Hepatocyte (in vitro differentiated cells): ENCODE results near the gene HIVEP1.

Experiments used
- CTCF ChIP-seq: fragments of 200-600 bp; sonication (generic); IDR thresholded peaks from 2 replicates; pipeline ENCODE4 v1.5.1; 2016; ENCODE audit warnings: antibody characterized with exemption, mild to moderate bottlenecking; ENCODE audit not compliant: poor library complexity
- EZH2 ChIP-seq: fragments of 200-600 bp; sonication (generic); IDR thresholded peaks from 2 replicates; pipeline ENCODE4 v1.6.1; 2016; ENCODE audit warnings: antibody characterized with exemption, mild to moderate bottlenecking, borderline replicate concordance
- EZH2phosphoT487 ChIP-seq: fragments of 200-600 bp; sonication (generic); IDR thresholded peaks from one replicate; pipeline ENCODE4 v1.6.1; 2018; ENCODE audit warnings: antibody characterized with exemption, mild to moderate bottlenecking, low read depth, moderate library complexity; ENCODE audit not compliant: unreplicated experiment, severe bottlenecking

- TF ChIP-seq CTCF: no peak
- no peak for TF ChIP-seq EZH2
- no peak for TF ChIP-seq EZH2phosphoT487
These were observed 76.4 kb downstream of the HIVEP1 start for GRCh38 chr6:12088531-12088930.
